H1 (cell line): ENCODE data around the gene MACROD2. TPM values are rescaled to one million over a fixed set of nuclear protein-coding genes. Genes with fewer than 3 reads are reported as not detected.

Source experiments
- EGR1 ChIP-seq: IDR thresholded peaks from 2 replicates; pipeline ENCODE4 v1.6.1; 2011; ENCODE audit warnings: low read depth, low read length, borderline replicate concordance
- RXRA ChIP-seq: IDR thresholded peaks from 2 replicates; pipeline ENCODE4 v1.6.1; 2011; ENCODE audit warnings: low read depth, mild to moderate bottlenecking, low read length, moderate library complexity; ENCODE audit not compliant: insufficient read depth
- polyA plus RNA-seq, 7 experiments: library from polyadenylated mRNA; depleted of rRNA in 3 of 7; stranded (reverse) in 5 of 7; unstranded in 2 of 7; fragments of >200 nt in 5 of 7; fragments of 200-250 nt in 2 of 7; gene quantifications; 1 replicate in 5 of 7; 2 replicates in 1 of 7; 4 replicates in 1 of 7; pipeline versions ENCODE4 v1.2.1 to v1.2.3, GENCODE V29; 2011 to 2013; ENCODE audit warnings: missing spikeins in 2 of 7, mixed read lengths in 2 of 7
- total RNA-seq: library from RNA; stranded (reverse); fragmentation: NEBNext Ultra II Directional; extraction: Animal tissue kit (Norgen Biotek cat#: 25700); gene quantifications from 2 replicates; pipeline ENCODE4 v1.2.1, GENCODE V29; 2021

Gene MACROD2
- total and polyA plus RNA-seq, 2 of the 8 experiments (the other 6 are each of a cell fraction or from before 2014, with no cell fraction given): 0.70 to 3.9 TPM

- TF ChIP-seq EGR1 (no peak), RXRA (no peak)
Observed at GRCh38 chr20:14696478-14696877, 701.2 kb downstream of the MACROD2 start (continued).
